ENCODE data around the gene C17orf107. TPM values are rescaled to one million over a fixed set of nuclear protein-coding genes. Genes with fewer than 3 reads are reported as not detected.
"Not testable (repeated sequence)": the region's sequence is repeated elsewhere in the genome, so short reads cannot be mapped to it uniquely, and the experiment has no call there.

C17orf107 gene
- total RNA-seq, 1 donor from 2014 or later = 2.3 TPM

DNA sequence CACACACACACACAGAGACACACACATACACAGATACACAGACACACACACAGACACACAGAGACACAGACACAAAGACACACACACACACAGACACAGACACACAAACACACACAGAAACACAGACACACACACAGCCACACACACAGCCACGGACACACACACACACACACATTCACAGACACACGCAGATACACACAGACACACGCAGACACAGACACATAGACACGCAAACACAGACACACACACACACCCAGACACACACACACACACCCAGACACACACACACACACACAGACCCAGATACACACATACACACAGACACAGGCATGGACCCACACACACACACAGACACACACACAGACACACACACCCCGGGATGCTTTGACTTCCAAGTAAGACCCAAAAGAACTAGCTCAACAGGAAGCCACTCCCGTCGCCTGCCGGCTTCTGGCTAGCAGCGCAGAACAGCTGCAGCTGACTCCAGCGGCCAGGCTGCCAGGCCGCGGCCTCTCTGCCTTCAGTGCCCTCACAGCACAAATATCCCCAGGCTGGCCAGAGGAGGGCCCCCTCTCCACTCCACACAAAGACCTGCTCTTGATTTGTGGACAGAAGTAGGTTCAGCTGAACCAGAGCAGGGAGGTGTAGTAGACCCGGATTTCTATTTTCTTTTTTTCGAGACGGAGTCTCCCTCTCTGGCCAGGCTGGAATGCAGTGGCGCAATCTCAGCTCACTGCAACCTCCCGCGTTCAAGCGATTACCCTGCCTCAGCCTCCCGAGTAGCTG lies 9.6 kb downstream of the C17orf107 start:
- Histone ChIP-seq H3K36me3 (ENCODE audit: control insufficient read depth, insufficient read depth, low read length) (no peaks in the 10 kb centered on the region), H3K4me3 (ENCODE audit: low read depth, low read length) (no peak overlapping the region), H3K27me3 (ENCODE audit: control insufficient read depth, insufficient read depth, low read length) (no peaks in the 10 kb centered on the region)
- peak; percentile 75 for DNase-seq (ENCODE audit: low read depth)
- TF ChIP-seq, protein P1, sequence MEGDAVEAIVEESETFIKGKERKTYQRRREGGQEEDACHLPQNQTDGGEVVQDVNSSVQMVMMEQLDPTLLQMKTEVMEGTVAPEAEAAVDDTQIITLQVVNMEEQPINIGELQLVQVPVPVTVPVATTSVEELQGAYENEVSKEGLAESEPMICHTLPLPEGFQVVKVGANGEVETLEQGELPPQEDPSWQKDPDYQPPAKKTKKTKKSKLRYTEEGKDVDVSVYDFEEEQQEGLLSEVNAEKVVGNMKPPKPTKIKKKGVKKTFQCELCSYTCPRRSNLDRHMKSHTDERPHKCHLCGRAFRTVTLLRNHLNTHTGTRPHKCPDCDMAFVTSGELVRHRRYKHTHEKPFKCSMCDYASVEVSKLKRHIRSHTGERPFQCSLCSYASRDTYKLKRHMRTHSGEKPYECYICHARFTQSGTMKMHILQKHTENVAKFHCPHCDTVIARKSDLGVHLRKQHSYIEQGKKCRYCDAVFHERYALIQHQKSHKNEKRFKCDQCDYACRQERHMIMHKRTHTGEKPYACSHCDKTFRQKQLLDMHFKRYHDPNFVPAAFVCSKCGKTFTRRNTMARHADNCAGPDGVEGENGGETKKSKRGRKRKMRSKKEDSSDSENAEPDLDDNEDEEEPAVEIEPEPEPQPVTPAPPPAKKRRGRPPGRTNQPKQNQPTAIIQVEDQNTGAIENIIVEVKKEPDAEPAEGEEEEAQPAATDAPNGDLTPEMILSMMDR (IDR thresholded peaks at IDR 0.05; ENCODE audit: insufficient read depth, low read length, poor library complexity, severe bottlenecking) = peak; percentile 81

DNA sequence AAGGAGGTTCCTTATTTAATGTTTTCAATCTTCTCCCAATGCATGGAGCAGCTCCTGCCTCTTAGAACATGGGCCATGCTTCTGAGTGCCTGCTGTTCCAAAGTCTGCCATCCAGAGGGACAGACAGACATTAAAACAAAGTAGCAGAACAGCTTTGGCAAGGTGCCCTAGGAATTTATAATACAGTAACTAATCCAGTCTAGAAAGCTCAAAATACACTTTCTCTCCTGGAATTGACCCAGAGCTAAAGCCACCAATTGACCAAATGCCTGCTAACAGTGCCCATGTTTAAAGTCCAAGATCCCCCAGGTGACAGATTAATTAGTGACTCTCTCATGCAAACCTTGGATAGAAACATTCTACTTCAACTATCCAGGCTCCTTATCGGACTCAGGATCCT lies 14.7 kb downstream of the C17orf107 start:
- TF ChIP-seq, protein P1 (IDR thresholded peaks at IDR 0.05; ENCODE audit: insufficient read depth, low read length, poor library complexity, severe bottlenecking) = no peak
- Histone ChIP-seq H3K4me3 (ENCODE audit: low read depth, low read length) (no peak overlapping the region), H3K27me3 (ENCODE audit: control insufficient read depth, insufficient read depth, low read length) (no peaks in the 10 kb centered on the region), H3K36me3 (ENCODE audit: control insufficient read depth, insufficient read depth, low read length) (no peaks in the 10 kb centered on the region)
- no peak for DNase-seq (ENCODE audit: low read depth)

DNA sequence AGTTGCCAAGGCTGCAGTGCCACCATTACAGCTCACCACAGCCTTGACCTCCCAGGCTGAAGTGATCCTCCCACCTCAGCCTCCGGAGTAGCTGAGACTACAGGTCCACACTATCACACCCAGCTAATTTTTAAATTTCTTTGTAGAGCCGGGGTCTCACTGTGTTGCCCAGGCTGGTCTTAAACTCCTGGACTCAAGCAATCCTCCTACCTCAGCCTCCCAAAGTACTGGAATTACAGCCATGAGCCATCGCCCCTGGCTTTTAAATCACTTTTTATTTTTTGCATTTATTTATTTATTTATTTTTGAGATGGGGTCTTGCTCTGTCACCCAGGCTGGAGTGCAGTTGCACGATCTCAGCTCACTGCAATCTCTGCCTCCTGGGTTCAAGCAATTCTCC lies 15.2 kb downstream of the C17orf107 start:
- H3K4me3 ChIP-seq (ENCODE audit: low read depth, low read length); H3K27me3 ChIP-seq (ENCODE audit: control insufficient read depth, insufficient read depth, low read length); H3K36me3 ChIP-seq (ENCODE audit: control insufficient read depth, insufficient read depth, low read length); DNase-seq (ENCODE audit: low read depth): not testable (repeated sequence)

DNA sequence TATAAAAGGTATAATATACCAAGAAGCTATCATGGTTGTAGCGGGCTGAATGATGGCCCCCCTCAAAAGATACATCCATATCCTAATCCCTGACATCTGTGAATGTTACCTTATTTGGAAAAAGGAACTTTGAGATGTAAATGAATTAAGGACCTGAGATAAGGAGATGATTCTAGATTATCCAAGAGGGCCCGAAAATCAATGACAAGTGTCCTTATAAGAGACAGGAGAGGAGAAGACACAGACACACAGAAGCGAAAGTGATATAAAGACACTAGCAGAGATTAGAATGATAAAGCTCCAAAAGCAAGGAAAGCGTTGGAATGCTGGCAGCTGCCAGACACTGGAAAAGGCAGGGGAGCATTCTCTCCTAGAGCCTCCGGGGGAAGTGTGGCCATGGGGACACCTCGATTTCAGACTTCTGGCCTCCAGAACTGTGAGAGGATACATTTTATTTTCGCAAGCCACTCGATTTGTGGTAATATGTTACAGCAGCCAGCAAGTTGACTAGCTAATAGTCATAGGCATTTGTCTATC lies 20.2 kb downstream of the C17orf107 start:
- TF ChIP-seq, protein P1 (IDR thresholded peaks at IDR 0.05; ENCODE audit: insufficient read depth, low read length, poor library complexity, severe bottlenecking) = no peak
- no peak for DNase-seq (ENCODE audit: low read depth)

DNA sequence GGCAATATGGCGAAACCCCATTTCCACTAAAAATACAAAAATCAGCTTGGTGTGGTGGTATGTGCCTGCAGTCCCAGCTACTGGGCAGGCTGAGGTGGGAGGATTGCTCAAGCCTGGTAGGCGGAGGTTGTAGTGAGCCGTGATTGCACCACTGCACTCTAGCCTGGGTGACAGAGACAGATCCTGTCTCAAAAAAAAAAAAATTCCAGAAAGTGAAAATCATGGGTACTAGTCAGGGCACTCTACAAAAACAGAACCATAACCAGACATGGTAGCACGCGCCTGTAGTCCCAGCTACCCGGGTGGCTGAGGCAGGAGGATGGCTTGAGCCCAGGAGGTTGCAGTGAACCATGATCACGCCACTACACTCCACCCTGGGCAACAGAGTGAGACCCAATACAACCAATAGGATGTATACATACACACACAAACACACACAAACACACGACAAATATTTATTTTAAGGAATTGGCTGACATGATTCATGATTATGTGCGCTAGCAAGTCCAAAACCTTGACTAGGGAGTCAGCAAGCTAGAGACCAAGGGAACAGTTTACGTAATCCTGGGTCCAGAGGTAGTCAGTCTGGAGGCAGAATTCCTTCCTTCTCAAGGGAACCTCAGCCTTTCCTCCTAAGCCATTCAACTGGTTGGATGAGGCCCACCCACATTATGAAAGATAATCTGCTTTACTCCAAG lies 21.2 kb downstream of the C17orf107 start:
- H3K36me3 ChIP-seq (ENCODE audit: control insufficient read depth, insufficient read depth, low read length) = no peaks in the 10 kb centered on the region
- DNase-seq (ENCODE audit: low read depth) = no peak
- TF ChIP-seq, protein P1 (IDR thresholded peaks at IDR 0.05; ENCODE audit: insufficient read depth, low read length, poor library complexity, severe bottlenecking) = no peak
- no peaks in the 10 kb centered on the region for H3K27me3 ChIP-seq (ENCODE audit: control insufficient read depth, insufficient read depth, low read length)
- H3K4me3 ChIP-seq (ENCODE audit: low read depth, low read length) = no peak overlapping the region

More for the DNA sequence above, 20.2 kb downstream of the C17orf107 start:
- Histone ChIP-seq H3K27me3 (ENCODE audit: control insufficient read depth, insufficient read depth, low read length) (no peaks in the 10 kb centered on the region), H3K36me3 (ENCODE audit: control insufficient read depth, insufficient read depth, low read length) (no peaks in the 10 kb centered on the region), H3K4me3 (ENCODE audit: low read depth, low read length) (no peak overlapping the region)

DNA sequence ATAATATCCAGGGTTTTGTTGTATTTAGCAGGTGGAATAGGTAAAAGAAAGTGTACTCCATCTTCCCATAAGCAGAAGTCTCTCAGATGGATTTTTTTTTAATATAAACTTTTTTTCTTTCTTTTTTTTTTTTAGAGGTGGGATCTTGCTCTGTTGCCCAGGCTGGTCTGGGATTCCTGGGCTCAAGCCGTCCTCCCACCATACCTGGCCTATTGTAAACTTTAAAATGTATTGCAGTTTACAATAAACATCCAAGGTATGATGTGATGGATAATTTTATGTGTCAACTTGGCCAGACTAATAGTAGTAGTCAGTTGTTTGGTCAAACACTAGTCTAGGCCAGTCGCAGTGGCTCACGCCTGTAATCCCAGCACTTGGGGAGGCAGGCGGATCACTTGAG lies 22.0 kb downstream of the C17orf107 start:
- Histone ChIP-seq H3K36me3 (ENCODE audit: control insufficient read depth, insufficient read depth, low read length) (no peaks in the 10 kb centered on the region), H3K27me3 (ENCODE audit: control insufficient read depth, insufficient read depth, low read length) (no peaks in the 10 kb centered on the region), H3K4me3 (ENCODE audit: low read depth, low read length) (no peak overlapping the region)
- TF ChIP-seq, protein P1 (IDR thresholded peaks at IDR 0.05; ENCODE audit: insufficient read depth, low read length, poor library complexity, severe bottlenecking) = no peak
- no peak for DNase-seq (ENCODE audit: low read depth)

DNA sequence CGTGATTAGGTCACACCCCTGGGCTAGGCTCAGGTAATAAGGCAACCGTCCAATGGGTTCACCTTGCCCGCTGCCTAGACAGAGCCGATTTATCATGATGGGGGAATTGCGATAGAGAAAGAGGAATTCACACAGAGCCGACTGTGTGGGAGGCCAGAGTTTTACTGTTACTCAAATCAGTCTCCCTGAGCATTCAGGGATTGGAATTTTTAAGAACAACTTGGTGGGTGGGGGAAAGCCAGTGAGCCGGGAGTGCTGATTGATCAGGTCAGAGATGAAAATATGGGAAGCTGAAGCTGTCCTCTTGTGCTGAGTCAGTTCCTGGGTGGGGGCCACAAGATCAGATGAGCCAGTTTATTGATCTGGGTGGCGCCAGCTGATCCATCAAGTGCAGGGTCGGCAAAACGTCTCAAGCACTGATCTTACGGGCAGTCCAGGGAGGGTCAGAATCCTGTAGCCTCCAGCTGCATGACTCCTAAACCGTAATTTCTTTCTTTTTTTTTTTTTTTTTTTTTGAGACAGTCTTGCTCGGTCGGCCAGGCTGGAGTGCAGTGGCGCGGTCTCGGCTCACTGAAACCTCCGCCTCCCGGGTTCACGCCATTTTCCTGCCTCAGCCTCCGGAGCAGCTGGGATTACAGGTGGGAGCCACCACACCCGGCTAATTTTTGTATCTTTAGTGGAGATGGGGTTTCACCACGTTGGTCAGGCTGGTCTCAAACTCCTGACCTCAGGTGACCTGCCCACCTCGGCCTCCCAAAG lies 27.4 kb downstream of the C17orf107 start:
- not testable (repeated sequence) for DNase-seq (ENCODE audit: low read depth); H3K4me3 ChIP-seq (ENCODE audit: low read depth, low read length); H3K27me3 ChIP-seq (ENCODE audit: control insufficient read depth, insufficient read depth, low read length); H3K36me3 ChIP-seq (ENCODE audit: control insufficient read depth, insufficient read depth, low read length)

Measured in kidney epithelial cell (primary cell).